ENCODE data around the gene CCDC158.
"Not testable (repeated sequence)": the region's sequence is repeated elsewhere in the genome, so short reads cannot be mapped to it uniquely, and the experiment has no call there.

Gene CCDC158

GRCh38 chr4:76301068-76301774 lies 119.7 kb downstream of the CCDC158 start:
- Mint-ChIP-seq H3K4me1 (ENCODE audit: low read depth) (peaks cover 33% of the 10 kb centered on the region), H3K9me3 (peaks cover 11% of the 10 kb centered on the region), H3K36me3 (ENCODE audit: low read depth) (peaks cover 5% of the 10 kb centered on the region), H3K27me3 (peaks cover 27% of the 10 kb centered on the region), H3K4me3 (no peak overlapping the region), H3K27ac (no peak overlapping the region)

GRCh38 chr4:76300012-76300411 lies 120.9 kb downstream of the CCDC158 start:
- H3K27me3 Mint-ChIP-seq: peaks cover 18% of the 10 kb centered on the region
- no peak overlapping the region for H3K4me3 Mint-ChIP-seq
- no peak overlapping the region for H3K27ac Mint-ChIP-seq
- peaks cover 11% of the 10 kb centered on the region for H3K9me3 Mint-ChIP-seq
- peaks cover 5% of the 10 kb centered on the region for H3K36me3 Mint-ChIP-seq (ENCODE audit: low read depth)
- peaks cover 24% of the 10 kb centered on the region for H3K4me1 Mint-ChIP-seq (ENCODE audit: low read depth)

GRCh38 chr4:76298227-76298626 lies 122.7 kb downstream of the CCDC158 start:
- H3K27me3 Mint-ChIP-seq: peaks cover 10% of the 10 kb centered on the region
- no peak overlapping the region for H3K27ac Mint-ChIP-seq
- H3K4me1 Mint-ChIP-seq (ENCODE audit: low read depth): peaks cover 18% of the 10 kb centered on the region
- no peak overlapping the region for H3K4me3 Mint-ChIP-seq
- peaks cover 11% of the 10 kb centered on the region for H3K9me3 Mint-ChIP-seq
- H3K36me3 Mint-ChIP-seq (ENCODE audit: low read depth): peaks cover 5% of the 10 kb centered on the region

GRCh38 chr4:76296286-76296820 lies 124.6 kb downstream of the CCDC158 start:
- H3K36me3 Mint-ChIP-seq (ENCODE audit: low read depth): peaks cover 5% of the 10 kb centered on the region
- H3K9me3 Mint-ChIP-seq: peaks cover 11% of the 10 kb centered on the region
- peaks cover 3% of the 10 kb centered on the region for H3K27me3 Mint-ChIP-seq
- H3K27ac Mint-ChIP-seq: no peak overlapping the region
- H3K4me1 Mint-ChIP-seq (ENCODE audit: low read depth): peaks cover 7% of the 10 kb centered on the region
- H3K4me3 Mint-ChIP-seq: no peak overlapping the region

GRCh38 chr4:76293772-76294171 lies 127.2 kb downstream of the CCDC158 start:
- H3K27ac Mint-ChIP-seq: no peak overlapping the region
- H3K9me3 Mint-ChIP-seq: peaks cover 11% of the 10 kb centered on the region

GRCh38 chr4:76292730-76293129 lies 128.2 kb downstream of the CCDC158 start:
- H3K27ac Mint-ChIP-seq: no peak overlapping the region
- H3K36me3 Mint-ChIP-seq (ENCODE audit: low read depth): no peaks in the 10 kb centered on the region
- no peak overlapping the region for H3K4me3 Mint-ChIP-seq

More at GRCh38 chr4:76293772-76294171, 127.2 kb downstream of the CCDC158 start:
- no peaks in the 10 kb centered on the region for H3K4me1 Mint-ChIP-seq (ENCODE audit: low read depth)
- peaks cover 5% of the 10 kb centered on the region for H3K36me3 Mint-ChIP-seq (ENCODE audit: low read depth)
- no peak overlapping the region for H3K4me3 Mint-ChIP-seq
- peaks cover 3% of the 10 kb centered on the region for H3K27me3 Mint-ChIP-seq

GRCh38 chr4:76287811-76288210 lies 133.1 kb downstream of the CCDC158 start:
- H3K4me1 Mint-ChIP-seq (ENCODE audit: low read depth); H3K36me3 Mint-ChIP-seq (ENCODE audit: low read depth); H3K4me3 Mint-ChIP-seq; H3K9me3 Mint-ChIP-seq; H3K27me3 Mint-ChIP-seq; H3K27ac Mint-ChIP-seq: not testable (repeated sequence)

More at GRCh38 chr4:76292730-76293129, 128.2 kb downstream of the CCDC158 start:
- Mint-ChIP-seq H3K27me3 (no peaks in the 10 kb centered on the region), H3K9me3 (peaks cover 4% of the 10 kb centered on the region), H3K4me1 (ENCODE audit: low read depth) (no peaks in the 10 kb centered on the region)

- Mint-ChIP-seq H3K9me3 (no peaks in the 10 kb centered on the region), H3K4me3 (no peak overlapping the region), H3K27ac (no peak overlapping the region), H3K27me3 (no peaks in the 10 kb centered on the region), H3K36me3 (ENCODE audit: low read depth) (no peaks in the 10 kb centered on the region), H3K4me1 (ENCODE audit: low read depth) (no peaks in the 10 kb centered on the region)
Measured at GRCh38 chr4:76283900-76284299, 137.0 kb downstream of the CCDC158 start.

- Mint-ChIP-seq H3K4me1 (ENCODE audit: low read depth) (no peaks in the 10 kb centered on the region), H3K36me3 (ENCODE audit: low read depth) (no peaks in the 10 kb centered on the region), H3K9me3 (no peaks in the 10 kb centered on the region), H3K27ac (no peak overlapping the region), H3K4me3 (no peak overlapping the region), H3K27me3 (no peaks in the 10 kb centered on the region)
Measured at GRCh38 chr4:76282941-76283689, 137.8 kb downstream of the CCDC158 start.

- not testable (repeated sequence) for H3K27ac Mint-ChIP-seq; H3K36me3 Mint-ChIP-seq (ENCODE audit: low read depth); H3K9me3 Mint-ChIP-seq; H3K4me1 Mint-ChIP-seq (ENCODE audit: low read depth); H3K4me3 Mint-ChIP-seq; H3K27me3 Mint-ChIP-seq
Measured at GRCh38 chr4:76281594-76281993, 139.3 kb downstream of the CCDC158 start.

- Mint-ChIP-seq H3K4me3 (no peak overlapping the region), H3K9me3 (no peaks in the 10 kb centered on the region), H3K27ac (no peak overlapping the region), H3K36me3 (ENCODE audit: low read depth) (no peaks in the 10 kb centered on the region), H3K4me1 (ENCODE audit: low read depth) (no peaks in the 10 kb centered on the region), H3K27me3 (peaks cover 5% of the 10 kb centered on the region)
Measured at GRCh38 chr4:76280488-76281441, 140.2 kb downstream of the CCDC158 start.

- Mint-ChIP-seq H3K9me3 (no peaks in the 10 kb centered on the region), H3K36me3 (ENCODE audit: low read depth) (no peaks in the 10 kb centered on the region), H3K4me1 (ENCODE audit: low read depth) (no peaks in the 10 kb centered on the region), H3K27me3 (peaks cover 5% of the 10 kb centered on the region), H3K4me3 (no peak overlapping the region), H3K27ac (no peak overlapping the region)
Measured at GRCh38 chr4:76279462-76279861, 141.5 kb downstream of the CCDC158 start.

- H3K36me3 Mint-ChIP-seq (ENCODE audit: low read depth): no peaks in the 10 kb centered on the region
- no peaks in the 10 kb centered on the region for H3K9me3 Mint-ChIP-seq
- H3K27me3 Mint-ChIP-seq: peaks cover 9% of the 10 kb centered on the region
- H3K4me1 Mint-ChIP-seq (ENCODE audit: low read depth): no peaks in the 10 kb centered on the region
- H3K4me3 Mint-ChIP-seq: no peak overlapping the region
- H3K27ac Mint-ChIP-seq: no peak overlapping the region
Measured at GRCh38 chr4:76278583-76278982, 142.4 kb downstream of the CCDC158 start.

- Mint-ChIP-seq H3K27ac (no peak overlapping the region), H3K9me3 (no peaks in the 10 kb centered on the region), H3K4me1 (ENCODE audit: low read depth) (no peaks in the 10 kb centered on the region), H3K36me3 (ENCODE audit: low read depth) (no peaks in the 10 kb centered on the region), H3K4me3 (no peak overlapping the region), H3K27me3 (peaks cover 9% of the 10 kb centered on the region)
Measured at GRCh38 chr4:76277667-76278066, 143.3 kb downstream of the CCDC158 start.
